PC-3 (cell line): Measurements from ENCODE around the gene ACD. TPM values are rescaled to one million over a fixed set of nuclear protein-coding genes. Genes with fewer than 3 reads are reported as not detected.

Experiments
- ATAC-seq: fragments of 200-7000 bp; cut with Tn5 transposase; 2 replicates; pipeline ENCODE4 v1.9.1; 2020; ENCODE audit warnings: mild to moderate bottlenecking, moderate library complexity
- BruUV-seq: library from RNA; stranded (reverse); fragments of 400-500 nt; replicated peaks from 2 replicates; lab custom pipeline; 2021; lab: Mats Ljungman, UMichigan
- CTCF ChIA-PET: fragments of 300-600 bp; sonication (Branson Sonifier 250); formaldehyde crosslinking; loops from one replicate; lab custom pipeline; 2022; ENCODE audit warnings: antibody characterized with exemption; lab: Charles Lee
- POLR2A ChIA-PET: fragments of 300-600 bp; sonication (Branson Sonifier 250); formaldehyde crosslinking; loops from one replicate; lab custom pipeline; 2022; ENCODE audit warnings: antibody characterized with exemption; ENCODE audit not compliant: unreplicated experiment; lab: Charles Lee
- DNase-seq: peaks from one replicate; pipeline ENCODE4 v3.0.0-alpha.2; 2015
- H2AFZ ChIP-seq: fragments of 300-600 bp; sonication (generic); 2 replicates; pipeline ENCODE4 v1.6.0; 2016; ENCODE audit warnings: antibody characterized with exemption, low read length
- H3F3A ChIP-seq: fragments of 300-600 bp; sonication (generic); one replicate; pipeline ENCODE4 v1.6.0; 2017; ENCODE audit warnings: antibody characterized with exemption, low read length, control low read depth, mild to moderate bottlenecking; ENCODE audit not compliant: unreplicated experiment
- H3K27ac ChIP-seq: fragments of 300-600 bp; sonication (generic); 2 replicates; pipeline ENCODE4 v1.5.1; 2016; ENCODE audit warnings: mild to moderate bottlenecking, low read length
- H3K27me3 ChIP-seq: fragments of 300-600 bp; sonication (generic); 2 replicates; pipeline ENCODE4 v1.6.1; 2016; ENCODE audit warnings: low read length, mixed read lengths
- H3K36me3 ChIP-seq: fragments of 300-600 bp; sonication (generic); 2 replicates; pipeline ENCODE4 v1.6.1; 2016; ENCODE audit warnings: low read depth, mixed run types, low read length, mixed read lengths
- H3K4me1 ChIP-seq: fragments of 300-600 bp; sonication (generic); 2 replicates; pipeline ENCODE4 v1.5.1; 2016; ENCODE audit warnings: low read length; ENCODE audit not compliant: insufficient read depth
- H3K4me2 ChIP-seq: fragments of 300-600 bp; sonication (generic); 2 replicates; pipeline ENCODE4 v1.6.0; 2016; ENCODE audit warnings: low read length
- H3K4me3 ChIP-seq: fragments of 300-600 bp; sonication (generic); 2 replicates; pipeline ENCODE4 v1.5.1; 2016; ENCODE audit warnings: mild to moderate bottlenecking, low read length, mixed read lengths
- H3K79me2 ChIP-seq: fragments of 300-600 bp; sonication (generic); 2 replicates; pipeline ENCODE4 v1.6.1; 2017; ENCODE audit warnings: low read length, mixed read lengths
- H3K9ac ChIP-seq: fragments of 300-600 bp; sonication (generic); 2 replicates; pipeline ENCODE4 v1.6.0; 2016; ENCODE audit warnings: mild to moderate bottlenecking, low read length
- H3K9me2 ChIP-seq: fragments of 300-600 bp; sonication (generic); replicated peaks from 2 replicates; pipeline ENCODE4 v1.6.1; 2016; ENCODE audit warnings: mixed run types, low read length, mixed read lengths
- H3K9me3 ChIP-seq: fragments of 300-600 bp; sonication (generic); 2 replicates; pipeline ENCODE4 v1.6.1; 2016; ENCODE audit warnings: low read length, mixed read lengths
- H4K20me1 ChIP-seq: fragments of 300-600 bp; sonication (generic); 2 replicates; pipeline ENCODE4 v1.6.1; 2016; ENCODE audit warnings: low read length, mixed read lengths
- CTCF ChIP-seq: fragments of 300-600 bp; sonication (generic); conservative IDR thresholded peaks from 2 replicates; pipeline ENCODE4 v1.5.1; 2017; ENCODE audit warnings: antibody characterized with exemption, low read depth, mild to moderate bottlenecking, low read length
- EZH2 ChIP-seq: fragments of 300-600 bp; sonication (generic); IDR thresholded peaks from one replicate; pipeline ENCODE4 v1.6.1; 2017; ENCODE audit warnings: antibody characterized with exemption, mild to moderate bottlenecking, low read length; ENCODE audit not compliant: unreplicated experiment
- EZH2phosphoT487 ChIP-seq: fragments of 300-600 bp; sonication (generic); IDR thresholded peaks from 2 replicates; pipeline ENCODE4 v1.6.1; 2018; ENCODE audit warnings: mild to moderate bottlenecking, antibody characterized with exemption, low read length, borderline replicate concordance
- intact Hi-C: fragments of 100-400 bp; cut with micrococcal nuclease; formaldehyde crosslinking; loops from 2 replicates; pipeline ENCODE4 v1.9.0; 2023
- total RNA-seq: library from RNA; depleted of rRNA; stranded (reverse); fragments of >200 nt; gene quantifications from 2 replicates; pipeline ENCODE4 v1.2.3, GENCODE V29; 2014

The ACD gene
- total RNA-seq, 1 experiment from 2014 or later = 26.3 TPM

GRCh38 chr16:67669499-67670101, 9.5 kb upstream of the ACD start:
- Histone ChIP-seq H3K4me1 (no peaks in the 10 kb centered on the region; the same call in 1 of the 2 replicates), H3K27me3 (no peaks in the 10 kb centered on the region), H3K4me3 (no peak overlapping the region), H4K20me1 (no peaks in the 10 kb centered on the region), H3K79me2 (no peaks in the 10 kb centered on the region), H3K4me2 (no peak overlapping the region), H3K9me3 (no peaks in the 10 kb centered on the region), H3K9me2 (no peaks in the 10 kb centered on the region), H3K36me3 (no peaks in the 10 kb centered on the region), H2AFZ (no peak overlapping the region), H3F3A (no peaks in the 10 kb centered on the region), H3K27ac (no peak overlapping the region), H3K9ac (no peak overlapping the region)
- ChIA-PET POLR2A (no interaction called here), CTCF (no interaction called here)
- no peak for TF ChIP-seq EZH2
- TF ChIP-seq CTCF = no peak
- no peak for TF ChIP-seq EZH2phosphoT487
- ATAC-seq (no peak), DNase-seq (no peak)
- intact Hi-C loops = loop anchor here (2.0 kb wide), 1 partner anchor 149 kb away; no protein-coding TSS in a partner anchor
- BruUV-seq = no TSS peak

DNA sequence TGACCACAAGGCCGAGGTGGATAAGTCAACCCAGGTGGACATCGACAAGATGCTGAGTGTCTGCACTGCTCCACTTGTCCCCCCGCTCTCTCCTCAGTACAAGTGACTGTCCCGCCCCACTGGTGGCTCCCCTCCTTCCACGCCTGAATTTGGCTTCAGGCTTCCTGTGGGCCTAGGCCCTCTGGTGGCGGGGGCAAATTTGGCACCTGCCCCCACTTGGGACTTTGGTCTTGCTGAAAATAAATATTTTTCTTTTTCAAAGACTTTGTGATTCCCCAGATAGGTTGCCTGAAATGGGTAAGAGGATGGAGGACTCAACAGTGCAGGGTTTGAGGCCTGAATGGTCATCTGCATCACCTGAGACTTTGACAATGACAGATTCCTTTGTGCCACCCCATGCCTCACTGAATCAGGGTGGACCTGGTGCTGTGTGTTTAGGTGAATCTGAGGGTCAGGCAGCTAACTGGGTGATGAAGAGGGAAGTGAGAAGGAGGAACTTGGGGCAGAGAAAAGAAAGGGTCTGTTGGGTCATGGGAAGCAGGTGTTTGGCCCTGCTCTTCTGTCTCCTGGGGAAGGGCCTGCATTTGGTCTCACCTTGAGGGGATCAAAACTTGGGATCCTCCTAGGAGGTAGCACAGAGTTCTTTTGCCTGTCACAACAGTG, 8.6 kb upstream of the ACD start:
- no peaks in the 10 kb centered on the region for H4K20me1 ChIP-seq
- POLR2A ChIA-PET = no interaction called here
- no peak overlapping the region for H3K4me2 ChIP-seq
- DNase-seq (no peak), ATAC-seq (no peak)
- no peaks in the 10 kb centered on the region for H3K9me2 ChIP-seq
- no peaks in the 10 kb centered on the region for H3K36me3 ChIP-seq
- H2AFZ ChIP-seq = no peak overlapping the region
- no TSS peak for BruUV-seq
- no peak overlapping the region for H3K27ac ChIP-seq
- no peak overlapping the region for H3K4me3 ChIP-seq
- no peaks in the 10 kb centered on the region for H3K79me2 ChIP-seq
- no peak overlapping the region for H3K9ac ChIP-seq
- CTCF ChIA-PET = interaction anchor here (0.7 to 1.3 kb wide), 2 partner anchors 122 to 147 kb away, joined by 3 to 5 read pairs; no protein-coding TSS in a partner anchor
- TF ChIP-seq EZH2 = no peak
- TF ChIP-seq EZH2phosphoT487 = no peak
- TF ChIP-seq CTCF = 0 out of 2 replicates have a peak, but pooled peaks have one; percentile 11
- H3K4me1 ChIP-seq = no peaks in the 10 kb centered on the region; the same call in 1 of the 2 replicates
- intact Hi-C loops = loop anchor here (2.0 kb wide), 1 partner anchor 148 kb away; no protein-coding TSS in a partner anchor
- H3K9me3 ChIP-seq = no peaks in the 10 kb centered on the region
- no peaks in the 10 kb centered on the region for H3F3A ChIP-seq
- H3K27me3 ChIP-seq = no peaks in the 10 kb centered on the region
